GM23338 (cell line): ENCODE measurements around the gene SMARCA2. TPM values are rescaled to one million over a fixed set of nuclear protein-coding genes. Genes with fewer than 3 reads are reported as not detected.

Experiments used
- ATAC-seq: fragments of 200-7000 bp; cut with Tn5 transposase; 3 replicates; pipeline ENCODE4 v1.9.1; 2020
- DNase-seq: peaks from one replicate; pipeline ENCODE4 v3.0.0-alpha.2; 2015; ENCODE audit warnings: low spot score
- H2AFZ ChIP-seq: fragments of 200-600 bp; sonication (generic); 2 replicates; pipeline ENCODE4 v1.8.0; 2016; ENCODE audit warnings: antibody characterized with exemption, mild to moderate bottlenecking, moderate library complexity
- H3F3A ChIP-seq: fragments of 200-600 bp; sonication (generic); replicated peaks from 2 replicates; pipeline ENCODE4 v1.8.0; 2017; ENCODE audit warnings: antibody characterized with exemption, mixed run types, low read depth
- H3K27ac ChIP-seq: fragments of 200-600 bp; sonication (generic); 2 replicates; pipeline ENCODE4 v1.6.1; 2016; ENCODE audit warnings: low read depth
- H3K27me3 ChIP-seq: fragments of 200-600 bp; sonication (generic); 2 replicates; pipeline ENCODE4 v1.8.0; 2016; ENCODE audit warnings: mild to moderate bottlenecking, mixed run types, moderate library complexity; ENCODE audit not compliant: insufficient read depth
- H3K36me3 ChIP-seq: fragments of 200-600 bp; sonication (generic); 2 replicates; pipeline ENCODE4 v1.8.0; 2016; ENCODE audit warnings: mild to moderate bottlenecking; ENCODE audit not compliant: insufficient read depth
- H3K4me1 ChIP-seq: fragments of 200-600 bp; sonication (generic); 2 replicates; pipeline ENCODE4 v1.8.0; 2016; ENCODE audit warnings: mild to moderate bottlenecking, moderate library complexity; ENCODE audit not compliant: insufficient read depth
- H3K4me2 ChIP-seq: fragments of 200-600 bp; sonication (generic); 2 replicates; pipeline ENCODE4 v1.7.1; 2017; ENCODE audit warnings: mixed run types
- H3K4me3 ChIP-seq: fragments of 200-600 bp; sonication (generic); 2 replicates; pipeline ENCODE4 v1.6.1; 2016; ENCODE audit warnings: mixed run types
- H3K79me2 ChIP-seq: fragments of 200-600 bp; sonication (generic); replicated peaks from 2 replicates; pipeline ENCODE4 v1.8.0; 2017; ENCODE audit warnings: mild to moderate bottlenecking; ENCODE audit not compliant: insufficient read depth
- H3K9me2 ChIP-seq: fragments of 200-600 bp; sonication (generic); 2 replicates; pipeline ENCODE4 v1.8.0; 2017; ENCODE audit not compliant: insufficient read depth
- H4K20me1 ChIP-seq: fragments of 200-600 bp; sonication (generic); replicated peaks from 2 replicates; pipeline ENCODE4 v1.8.0; 2017; ENCODE audit warnings: mild to moderate bottlenecking; ENCODE audit not compliant: insufficient read depth
- H3K27ac Mint-ChIP-seq: 2 replicates; pipeline ENCODE4 v1.8.0; 2020; ENCODE audit warnings: inconsistent platforms, mild to moderate bottlenecking, moderate library complexity, mixed read lengths
- H3K27me3 Mint-ChIP-seq: 3 replicates; pipeline ENCODE4 v1.8.0; 2022; ENCODE audit warnings: low read depth, mild to moderate bottlenecking, moderate library complexity, mixed read lengths, inconsistent platforms; ENCODE audit not compliant: insufficient read depth, poor library complexity
- H3K36me3 Mint-ChIP-seq: 3 replicates; pipeline ENCODE4 v1.8.0; 2021; ENCODE audit warnings: low read depth, mild to moderate bottlenecking, inconsistent platforms, moderate library complexity, mixed read lengths
- H3K4me1 Mint-ChIP-seq: 3 replicates; pipeline ENCODE4 v1.8.0; 2020; ENCODE audit warnings: mild to moderate bottlenecking, inconsistent platforms, mixed read lengths
- H3K4me3 Mint-ChIP-seq: 3 replicates; pipeline ENCODE4 v1.8.0; 2021; ENCODE audit warnings: moderate library complexity, mild to moderate bottlenecking, inconsistent platforms, mixed read lengths
- H3K9me3 Mint-ChIP-seq: 3 replicates; pipeline ENCODE4 v1.8.0; 2020; ENCODE audit warnings: moderate library complexity, mild to moderate bottlenecking, inconsistent platforms, mixed read lengths
- ETS1 ChIP-seq: IDR thresholded peaks from 2 replicates; pipeline ENCODE4 v1.6.1; 2016; ENCODE audit warnings: antibody characterized with exemption
- EZH2phosphoT487 ChIP-seq: fragments of 200-600 bp; sonication (generic); IDR thresholded peaks from one replicate; pipeline ENCODE4 v1.8.1; 2018; ENCODE audit warnings: antibody characterized with exemption; ENCODE audit not compliant: unreplicated experiment
- NANOG ChIP-seq: IDR thresholded peaks from 2 replicates; pipeline ENCODE4 v1.6.1; 2016; ENCODE audit warnings: antibody characterized with exemption, borderline replicate concordance
- POLR2AphosphoS5 ChIP-seq: IDR thresholded peaks from 2 replicates; pipeline ENCODE4 v1.6.1; 2016; ENCODE audit warnings: antibody characterized with exemption, low read depth
- STAT1 ChIP-seq: IDR thresholded peaks from one replicate; pipeline ENCODE4 v1.6.1; 2016; ENCODE audit warnings: antibody characterized with exemption; ENCODE audit not compliant: unreplicated experiment
- polyA plus RNA-seq: library from polyadenylated mRNA; unstranded; fragments of >200 nt; fragmentation: Nextera tagmentation; extraction: Ambion mirVana; gene quantifications from 2 replicates; pipeline ENCODE4 v1.2.1, GENCODE V29; 2016
- total RNA-seq: library from RNA; depleted of rRNA; stranded (reverse); fragments of >200 nt; shearing (Covaris generic); gene quantifications from 2 replicates; pipeline ENCODE4 v1.2.3, GENCODE V29; 2014
- TF ChIP-seq, protein P1 (sequence below): IDR thresholded peaks from one replicate; pipeline ENCODE4 v1.6.1; 2018; ENCODE audit warnings: antibody characterized with exemption; ENCODE audit not compliant: unreplicated experiment

The SMARCA2 gene
- total and polyA plus RNA-seq, 2 experiments from 2014 or later: 21.7 to 21.9 TPM

DNA sequence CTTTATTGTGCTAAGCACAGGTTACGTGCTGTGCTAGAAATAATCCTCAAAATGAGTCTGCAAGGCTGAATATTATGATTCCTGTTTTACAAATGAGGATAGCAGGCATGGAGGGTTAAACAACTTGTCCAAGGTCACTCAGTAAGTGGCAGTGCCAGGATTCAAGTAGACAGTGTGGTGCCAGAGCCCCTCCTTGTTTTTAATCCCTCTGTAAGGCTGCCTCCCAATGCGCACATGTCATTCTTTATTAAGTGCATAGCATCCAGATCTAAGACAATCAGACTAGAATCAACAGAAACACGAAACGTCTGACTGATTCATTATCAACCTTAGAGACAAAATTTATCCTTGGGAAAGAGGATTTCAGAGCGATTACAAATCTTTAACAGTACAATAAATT, 199.6 kb downstream of the SMARCA2 start (continued):
- no peak for TF ChIP-seq ETS1
- no peak for TF ChIP-seq EZH2phosphoT487
- TF ChIP-seq NANOG: no peak
- TF ChIP-seq STAT1: no peak

- TF ChIP-seq EZH2phosphoT487 (no peak), ETS1 (no peak), NANOG (no peak), POLR2AphosphoS5 (no peak)
- TF ChIP-seq, protein P1, sequence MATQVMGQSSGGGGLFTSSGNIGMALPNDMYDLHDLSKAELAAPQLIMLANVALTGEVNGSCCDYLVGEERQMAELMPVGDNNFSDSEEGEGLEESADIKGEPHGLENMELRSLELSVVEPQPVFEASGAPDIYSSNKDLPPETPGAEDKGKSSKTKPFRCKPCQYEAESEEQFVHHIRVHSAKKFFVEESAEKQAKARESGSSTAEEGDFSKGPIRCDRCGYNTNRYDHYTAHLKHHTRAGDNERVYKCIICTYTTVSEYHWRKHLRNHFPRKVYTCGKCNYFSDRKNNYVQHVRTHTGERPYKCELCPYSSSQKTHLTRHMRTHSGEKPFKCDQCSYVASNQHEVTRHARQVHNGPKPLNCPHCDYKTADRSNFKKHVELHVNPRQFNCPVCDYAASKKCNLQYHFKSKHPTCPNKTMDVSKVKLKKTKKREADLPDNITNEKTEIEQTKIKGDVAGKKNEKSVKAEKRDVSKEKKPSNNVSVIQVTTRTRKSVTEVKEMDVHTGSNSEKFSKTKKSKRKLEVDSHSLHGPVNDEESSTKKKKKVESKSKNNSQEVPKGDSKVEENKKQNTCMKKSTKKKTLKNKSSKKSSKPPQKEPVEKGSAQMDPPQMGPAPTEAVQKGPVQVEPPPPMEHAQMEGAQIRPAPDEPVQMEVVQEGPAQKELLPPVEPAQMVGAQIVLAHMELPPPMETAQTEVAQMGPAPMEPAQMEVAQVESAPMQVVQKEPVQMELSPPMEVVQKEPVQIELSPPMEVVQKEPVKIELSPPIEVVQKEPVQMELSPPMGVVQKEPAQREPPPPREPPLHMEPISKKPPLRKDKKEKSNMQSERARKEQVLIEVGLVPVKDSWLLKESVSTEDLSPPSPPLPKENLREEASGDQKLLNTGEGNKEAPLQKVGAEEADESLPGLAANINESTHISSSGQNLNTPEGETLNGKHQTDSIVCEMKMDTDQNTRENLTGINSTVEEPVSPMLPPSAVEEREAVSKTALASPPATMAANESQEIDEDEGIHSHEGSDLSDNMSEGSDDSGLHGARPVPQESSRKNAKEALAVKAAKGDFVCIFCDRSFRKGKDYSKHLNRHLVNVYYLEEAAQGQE: no peak
Observed at GRCh38 chr9:2215921-2216441, 200.8 kb downstream of the SMARCA2 start.

DNA sequence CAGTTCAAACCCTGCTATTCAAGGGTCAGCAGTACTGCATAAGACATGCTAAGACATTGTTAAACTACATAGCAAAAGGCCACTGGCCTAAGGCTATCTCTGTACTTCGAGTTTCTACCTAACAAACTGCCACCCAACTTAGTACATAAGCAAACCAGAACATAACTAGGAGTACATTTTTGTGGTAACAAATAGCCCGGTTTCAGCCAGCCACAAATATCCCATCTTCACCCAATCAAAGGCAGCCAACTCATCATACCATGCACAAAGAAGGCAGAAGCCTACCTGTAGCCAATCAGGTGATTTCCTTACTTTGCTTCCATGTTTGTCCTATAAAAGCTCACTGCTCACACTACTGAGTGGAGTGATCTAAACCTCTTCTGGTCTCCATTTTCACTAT, 201.4 kb downstream of the SMARCA2 start:
- Mint-ChIP-seq H3K4me3 (no peak overlapping the region), H3K9me3 (peaks cover 7% of the 10 kb centered on the region; the same call in 2 of the 3 replicates), H3K27me3 (peaks cover 4% of the 10 kb centered on the region), H3K27ac (no peak overlapping the region), H3K36me3 (peaks cover 6% of the 10 kb centered on the region; the same call in 1 of the 3 replicates), H3K4me1 (peaks cover 6% of the 10 kb centered on the region)
- TF ChIP-seq ETS1: no peak
- ATAC-seq (no peak), DNase-seq (no peak)
- peaks cover 9% of the 10 kb centered on the region; the same call in 1 of the 2 replicates for H3K4me1 ChIP-seq
- no peak overlapping the region for H2AFZ ChIP-seq
- H3K79me2 ChIP-seq: no peaks in the 10 kb centered on the region
- H3K4me2 ChIP-seq: no peak overlapping the region
- no peak overlapping the region for H3K27ac ChIP-seq
- H3K27me3 ChIP-seq: no peaks in the 10 kb centered on the region
- H3K9me2 ChIP-seq: peaks cover 17% of the 10 kb centered on the region; the same call in 1 of the 2 replicates
- no peaks in the 10 kb centered on the region for H3F3A ChIP-seq
- no peaks in the 10 kb centered on the region for H4K20me1 ChIP-seq
- no peak overlapping the region for H3K4me3 ChIP-seq
- no peaks in the 10 kb centered on the region for H3K36me3 ChIP-seq

More at GRCh38 chr9:2215921-2216441, 200.8 kb downstream of the SMARCA2 start:
- Mint-ChIP-seq H3K36me3 (peaks cover 2% of the 10 kb centered on the region; the same call in 1 of the 3 replicates), H3K27me3 (peaks cover 4% of the 10 kb centered on the region), H3K27ac (no peak overlapping the region), H3K4me1 (peaks cover 6% of the 10 kb centered on the region), H3K9me3 (peaks cover 3% of the 10 kb centered on the region; the same call in 2 of the 3 replicates), H3K4me3 (no peak overlapping the region)
- Histone ChIP-seq H3K4me3 (no peak overlapping the region), H3K27ac (no peak overlapping the region), H4K20me1 (no peaks in the 10 kb centered on the region), H3F3A (no peaks in the 10 kb centered on the region), H3K4me1 (peaks cover 9% of the 10 kb centered on the region; the same call in 1 of the 2 replicates), H3K4me2 (no peak overlapping the region), H3K36me3 (no peaks in the 10 kb centered on the region), H3K27me3 (no peaks in the 10 kb centered on the region), H3K9me2 (peaks cover 17% of the 10 kb centered on the region; the same call in 1 of the 2 replicates), H2AFZ (no peak overlapping the region), H3K79me2 (no peaks in the 10 kb centered on the region)
- no peak for ATAC-seq
- DNase-seq: no peak
